Astrocyte of the hippocampus (primary cell): ENCODE measurements around the gene CRYGN.

Experiments used
- DNase-seq: peaks from one replicate; pipeline ENCODE4 v3.0.0; 2011; ENCODE audit warnings: low read depth, low spot score

CRYGN gene

DNA sequence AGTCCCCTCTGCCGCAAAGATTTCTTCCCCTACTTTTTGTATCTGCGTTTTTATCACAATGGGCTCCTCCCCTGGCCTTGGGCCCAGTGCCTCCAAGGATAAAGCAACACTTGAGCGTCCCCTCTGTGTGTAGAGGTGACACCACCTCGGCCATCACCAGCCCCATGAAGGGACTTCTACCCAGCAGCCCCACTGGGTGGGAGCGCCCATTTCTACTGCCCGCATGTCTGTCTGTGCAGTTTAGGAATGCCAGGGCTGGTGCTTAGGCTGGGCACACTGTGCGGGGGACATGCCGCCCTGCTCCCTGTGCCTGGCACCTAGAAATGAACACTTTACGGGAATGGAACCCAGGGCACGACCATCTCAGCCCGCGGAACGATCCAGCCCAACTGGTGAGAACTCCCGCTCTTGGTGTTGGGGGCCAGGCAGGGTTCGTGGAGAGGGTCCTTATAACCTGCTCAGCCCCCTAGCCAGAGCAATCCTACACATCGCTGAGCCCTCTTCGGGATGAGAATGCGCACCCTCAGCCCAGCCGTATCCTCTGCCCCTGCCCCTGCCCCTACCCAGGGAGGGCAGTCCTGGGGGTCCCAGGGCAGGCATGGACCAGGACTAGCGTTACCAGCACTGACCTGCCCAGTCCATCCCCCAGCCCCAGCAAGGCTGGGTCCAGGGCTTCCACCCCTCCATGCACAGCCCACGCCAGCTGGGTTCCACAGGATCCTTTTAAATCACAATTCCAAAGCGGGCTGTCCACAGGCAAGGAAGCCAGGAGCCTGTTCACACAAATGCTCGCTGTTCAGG, 12.8 kb downstream of the CRYGN start:
- peak; percentile 48 for DNase-seq

DNA sequence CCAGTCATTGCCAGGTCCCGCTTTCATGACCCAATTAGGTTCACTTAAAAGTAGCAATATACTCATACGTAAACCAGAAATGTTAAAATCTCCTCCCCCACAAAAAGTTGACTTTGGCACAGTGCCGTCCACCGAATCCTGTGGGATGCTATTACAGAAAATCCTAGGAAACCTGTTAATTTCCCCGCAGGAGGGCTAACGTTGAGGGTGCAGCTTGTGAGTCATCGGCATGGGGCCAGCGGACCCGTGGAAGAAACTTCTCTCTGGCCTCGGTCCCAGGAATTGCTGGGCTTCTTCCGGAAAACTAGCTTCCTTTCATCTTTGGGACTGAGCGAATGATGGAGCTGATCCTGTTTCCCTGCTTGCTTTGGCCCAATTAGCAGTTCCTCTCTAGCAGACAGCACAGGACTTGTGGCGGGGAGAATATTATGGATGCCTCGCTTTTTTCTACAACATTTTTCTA, 13.5 kb downstream of the CRYGN start:
- DNase-seq, result peak; percentile 99

- peak; percentile 80 for DNase-seq
These were observed 14.1 kb downstream of the CRYGN start for GRCh38 chr7:151425670-151426440.

GRCh38 chr7:151424799-151425198, 15.1 kb downstream of the CRYGN start:
- peak; percentile 72 for DNase-seq

- no peak for DNase-seq
These were observed 16.0 kb downstream of the CRYGN start for GRCh38 chr7:151423936-151424335.

DNA sequence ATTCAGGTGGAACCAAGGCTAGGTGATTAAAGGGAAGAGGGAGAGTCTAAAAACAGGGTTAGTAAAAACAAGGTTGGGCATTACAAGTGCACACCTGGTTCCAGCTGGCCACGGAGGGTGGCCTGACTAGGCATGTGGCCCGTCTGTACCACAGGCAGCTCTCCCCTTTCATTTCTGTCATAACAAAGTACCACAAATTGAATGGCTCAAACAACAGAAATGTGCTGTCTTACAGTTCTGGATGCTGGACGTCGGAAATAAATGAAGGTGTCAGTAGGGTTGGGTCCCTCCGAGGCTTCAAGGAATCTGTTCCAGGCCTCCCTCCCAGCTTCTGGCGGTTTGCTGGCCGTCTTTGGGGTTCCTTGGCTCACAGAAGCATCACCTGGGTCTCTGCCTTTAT, 16.7 kb downstream of the CRYGN start:
- DNase-seq, result peak; percentile 64

- no peak for DNase-seq
These were observed 17.7 kb downstream of the CRYGN start for GRCh38 chr7:151422212-151422611.

GRCh38 chr7:151420144-151420543, 19.8 kb downstream of the CRYGN start:
- DNase-seq, result peak; percentile 64

GRCh38 chr7:151416941-151417315, 23.0 kb downstream of the CRYGN start:
- DNase-seq, result no peak

GRCh38 chr7:151416112-151416940, 23.6 kb downstream of the CRYGN start:
- no peak for DNase-seq

DNA sequence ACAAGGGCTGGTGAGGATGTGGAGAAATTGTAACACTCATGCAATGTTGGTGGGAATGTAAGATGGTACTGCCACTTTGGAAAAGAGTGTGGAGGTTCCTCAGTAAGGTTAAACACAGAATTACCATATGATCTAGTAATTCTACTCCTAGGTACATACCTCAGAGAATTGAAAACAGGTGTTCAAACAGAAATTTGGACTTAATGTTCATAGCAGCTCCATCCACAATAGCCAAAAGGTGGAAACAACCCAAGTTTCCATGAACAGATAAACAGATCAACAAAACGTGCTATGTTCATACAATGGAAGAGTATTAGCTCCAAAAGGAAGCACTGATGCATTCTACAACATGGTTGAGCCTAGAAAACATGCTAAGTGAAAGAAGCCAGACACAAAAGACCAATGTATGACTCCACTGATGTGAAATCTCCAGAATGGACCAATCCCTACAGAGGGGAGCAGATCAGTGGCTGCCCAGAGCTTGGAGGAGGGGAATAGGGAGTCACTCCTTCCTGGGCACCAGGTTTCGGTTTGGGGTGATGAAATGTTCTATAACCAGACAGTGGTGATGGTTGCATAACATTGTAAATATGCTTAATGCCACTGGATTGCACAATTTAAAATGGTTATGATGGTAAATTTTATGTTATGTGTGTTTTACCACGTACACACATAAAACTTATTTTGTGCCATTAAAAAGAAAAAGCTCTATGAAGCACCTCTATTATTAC, 24.4 kb downstream of the CRYGN start:
- DNase-seq, result no peak

DNA sequence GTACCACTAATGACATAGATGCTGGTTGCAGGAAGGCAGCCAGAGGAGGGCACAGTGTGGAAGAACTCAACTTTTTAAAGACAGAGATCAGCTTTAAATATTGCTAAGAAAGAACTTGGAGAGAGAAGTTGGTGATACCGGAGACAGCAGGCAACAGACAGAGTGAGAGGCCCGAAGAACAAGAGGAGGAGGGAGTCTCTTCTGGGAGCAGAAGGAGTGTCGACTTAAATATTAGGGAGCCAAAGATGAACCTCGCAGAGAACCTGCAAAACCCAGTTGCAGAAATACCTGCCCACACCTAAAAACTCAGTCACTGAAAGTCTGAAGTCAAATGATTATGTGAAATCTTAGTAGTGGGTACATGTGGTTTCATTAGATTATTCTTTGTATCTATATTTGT, 26.7 kb downstream of the CRYGN start:
- DNase-seq, result no peak

GRCh38 chr7:151412318-151412717, 27.6 kb downstream of the CRYGN start:
- DNase-seq, result no peak

DNA sequence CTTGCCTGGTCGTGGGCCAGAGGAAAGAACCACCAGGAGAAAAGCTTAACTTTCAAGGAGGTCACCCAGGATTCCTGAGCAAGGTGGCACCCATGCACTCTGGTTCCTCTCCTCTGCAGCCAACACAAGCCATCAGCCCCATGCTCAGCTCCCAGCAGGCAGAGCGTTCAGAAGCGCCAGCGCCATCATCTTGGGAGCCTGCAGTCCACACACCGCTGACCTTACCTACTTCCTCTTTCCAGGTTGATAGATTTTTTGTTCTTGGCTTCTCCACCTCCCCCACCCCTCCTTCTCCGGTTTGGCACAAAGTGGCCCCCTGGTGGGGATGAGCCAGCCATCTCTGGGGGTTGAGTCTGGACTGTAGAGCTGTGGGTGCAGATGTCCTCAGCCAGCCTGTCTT, 28.4 kb downstream of the CRYGN start:
- no peak for DNase-seq

DNA sequence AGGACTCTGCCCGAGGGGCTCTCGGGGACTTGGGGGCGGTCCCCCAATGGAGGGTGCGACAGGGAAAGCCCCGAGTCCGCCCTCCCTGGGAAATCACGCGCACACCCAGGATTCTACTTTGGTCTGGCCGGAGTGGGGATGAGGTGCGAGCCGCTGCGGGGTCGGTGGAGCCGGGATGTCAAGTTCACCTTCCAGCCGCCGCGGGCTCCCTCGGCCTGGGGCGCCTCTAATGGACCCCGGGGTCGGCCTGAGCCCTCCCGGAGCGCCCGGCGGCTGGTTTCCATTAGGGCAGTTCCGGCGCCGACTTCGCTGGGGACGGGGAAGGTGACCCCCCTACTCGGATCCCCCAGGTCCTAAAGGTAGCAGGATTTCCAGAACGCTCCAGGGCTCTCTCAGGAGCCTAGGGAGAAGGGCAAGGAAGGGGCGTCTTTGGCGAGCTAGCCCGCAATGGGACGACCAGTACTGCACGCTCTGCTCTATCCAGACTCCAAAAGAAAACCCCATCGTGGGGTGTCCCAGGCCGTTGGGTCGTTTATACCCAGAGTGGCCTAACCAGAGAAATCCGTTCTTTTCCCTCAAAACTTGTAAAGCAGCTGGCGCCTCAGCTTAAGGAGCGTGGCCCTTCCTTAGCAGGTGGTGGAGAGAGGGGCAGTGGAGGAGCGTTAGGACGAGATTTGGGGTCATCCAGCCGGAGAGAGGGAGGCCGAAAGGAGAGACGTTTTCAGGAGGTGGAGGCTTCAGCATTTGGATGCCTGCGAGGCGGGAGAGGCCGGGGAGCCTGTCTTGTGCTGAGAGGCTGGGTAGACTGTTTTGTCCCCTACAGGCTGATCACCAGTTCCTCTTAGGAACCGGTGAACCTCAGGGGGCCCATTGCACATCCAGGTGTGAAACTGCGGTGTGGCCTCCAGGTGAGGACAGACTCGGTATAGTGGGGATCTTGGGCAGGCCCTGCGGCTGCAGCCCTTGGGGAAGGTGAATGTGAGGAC, 29.2 kb downstream of the CRYGN start:
- peak; percentile 84 for DNase-seq

DNA sequence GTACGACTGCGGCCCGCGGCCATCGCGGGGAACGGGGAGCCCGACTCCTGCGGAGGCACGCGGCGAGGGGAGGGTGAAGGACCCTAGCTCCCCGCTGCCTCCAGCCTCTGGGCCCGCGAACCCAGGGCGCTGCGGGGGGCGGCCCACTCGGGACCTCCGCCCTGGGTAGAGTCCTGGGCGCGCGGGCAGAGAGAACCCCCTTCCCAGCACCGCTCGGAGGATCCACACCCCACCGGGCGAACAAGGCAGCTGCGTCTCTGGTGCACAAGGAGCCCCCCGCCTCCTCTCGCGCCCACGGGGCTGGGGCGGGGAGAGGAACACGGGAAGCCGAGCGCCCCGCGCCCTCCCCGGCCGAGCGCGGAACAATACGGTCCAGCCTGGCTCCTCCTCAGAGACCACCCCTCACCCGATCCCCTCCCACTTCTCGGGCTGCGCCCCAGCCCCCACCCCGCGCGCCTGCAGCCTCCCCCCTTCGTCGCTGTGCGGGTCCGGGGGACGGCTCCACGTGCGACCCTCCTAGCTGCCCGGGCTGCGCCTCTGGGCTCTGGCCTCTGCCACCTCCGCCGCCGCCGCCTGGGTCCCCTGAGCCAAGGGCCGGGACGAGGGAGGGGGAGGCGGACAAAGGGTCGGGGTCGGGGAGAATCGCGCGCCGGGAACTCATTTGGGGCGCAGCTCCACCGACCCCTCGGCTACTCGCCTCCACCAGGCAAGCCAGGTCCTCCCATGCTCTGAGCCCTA, 30.1 kb downstream of the CRYGN start, which contains the start of gene WDR86:
WDR86 (minus strand) TSS at position 372 of the 738 bp plus-strand sequence. CDS start 449 bp downstream, outside the sequence.
- peak; percentile 87 for DNase-seq

- peak; percentile 76 for DNase-seq
These were observed 30.9 kb downstream of the CRYGN start for GRCh38 chr7:151408839-151409666.

DNA sequence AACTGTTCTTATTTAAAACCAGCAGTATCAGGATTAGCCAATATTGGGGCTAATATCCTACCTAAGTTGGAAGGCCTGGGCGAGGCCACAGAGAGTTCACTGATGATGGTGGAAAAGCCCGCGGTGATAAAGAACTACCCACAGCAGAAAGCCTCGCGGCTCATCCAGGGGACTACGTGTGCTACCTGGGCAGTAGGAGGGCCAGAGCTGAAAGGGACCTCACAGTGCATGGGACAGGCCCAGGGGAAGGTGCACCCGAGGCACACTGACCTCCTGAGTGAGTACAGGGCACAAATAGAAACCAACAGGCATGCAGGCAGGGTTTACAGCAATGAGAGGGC, 31.5 kb downstream of the CRYGN start:
- DNase-seq, result no peak
